ENCODE results near the gene CDH11. TPM values are rescaled to one million over a fixed set of nuclear protein-coding genes. Genes with fewer than 3 reads are reported as not detected.

Gene CDH11
- total RNA-seq, 4 donors from 2014 or later: 51.8 to 661 (median 96.5) TPM

GRCh38 chr16:65010125-65010524 lies 111.7 kb downstream of the CDH11 start:
- intact Hi-C loops (cut with DNase I; ENCODE audit: low total_unique reads): no loop called here

GRCh38 chr16:65005696-65006095 lies 116.2 kb downstream of the CDH11 start:
- Histone ChIP-seq H3K27me3 (no peaks in the 10 kb centered on the region), H3K4me3 (no peak overlapping the region), H3K36me3 (no peaks in the 10 kb centered on the region), H3K4me1 (no peaks in the 10 kb centered on the region), H3K9me3 (no peaks in the 10 kb centered on the region), H3K27ac (no peak overlapping the region)
- no peak for DNase-seq
- intact Hi-C loops (cut with DNase I; ENCODE audit: low total_unique reads): no loop called here
- TF ChIP-seq POLR2A (IDR thresholded peaks at IDR 0.05): no peak

More at GRCh38 chr16:65010125-65010524, 111.7 kb downstream of the CDH11 start:
- Histone ChIP-seq H3K4me3 (no peak overlapping the region), H3K4me1 (no peaks in the 10 kb centered on the region), H3K9me3 (no peaks in the 10 kb centered on the region), H3K36me3 (no peaks in the 10 kb centered on the region), H3K27me3 (no peaks in the 10 kb centered on the region), H3K27ac (no peak overlapping the region)
- TF ChIP-seq POLR2A (IDR thresholded peaks at IDR 0.05) (no peak), CTCF (IDR thresholded peaks at IDR 0.05) (no peak)
- no peak for DNase-seq

- Histone ChIP-seq H3K4me1 (no peaks in the 10 kb centered on the region), H3K27ac (no peak overlapping the region), H3K36me3 (no peaks in the 10 kb centered on the region), H3K4me3 (no peak overlapping the region), H3K9me3 (no peaks in the 10 kb centered on the region), H3K27me3 (no peaks in the 10 kb centered on the region)
- TF ChIP-seq POLR2A (IDR thresholded peaks at IDR 0.05) (no peak), CTCF (IDR thresholded peaks at IDR 0.05) (no peak)
- intact Hi-C loops (cut with DNase I; ENCODE audit: low total_unique reads): no loop called here
- DNase-seq: no peak
Measured at GRCh38 chr16:65004570-65004969, 117.3 kb downstream of the CDH11 start.

- DNase-seq: no peak
- Histone ChIP-seq H3K9me3 (no peaks in the 10 kb centered on the region), H3K4me3 (no peak overlapping the region), H3K27ac (no peak overlapping the region), H3K36me3 (no peaks in the 10 kb centered on the region), H3K27me3 (no peaks in the 10 kb centered on the region), H3K4me1 (no peaks in the 10 kb centered on the region)
- intact Hi-C loops (cut with DNase I; ENCODE audit: low total_unique reads): no loop called here
- TF ChIP-seq POLR2A (IDR thresholded peaks at IDR 0.05) (no peak), CTCF (IDR thresholded peaks at IDR 0.05) (no peak)
Measured at GRCh38 chr16:65003621-65004020, 118.2 kb downstream of the CDH11 start.

- Histone ChIP-seq H3K27me3 (no peaks in the 10 kb centered on the region), H3K9me3 (no peaks in the 10 kb centered on the region), H3K4me3 (no peak overlapping the region), H3K4me1 (no peaks in the 10 kb centered on the region), H3K36me3 (no peaks in the 10 kb centered on the region), H3K27ac (no peak overlapping the region)
- intact Hi-C loops (cut with DNase I; ENCODE audit: low total_unique reads): no loop called here
- no peak for DNase-seq
- no peak for TF ChIP-seq POLR2A (IDR thresholded peaks at IDR 0.05)
- TF ChIP-seq CTCF (IDR thresholded peaks at IDR 0.05): no peak
Measured at GRCh38 chr16:65002265-65002664, 119.6 kb downstream of the CDH11 start.

- no peaks in the 10 kb centered on the region for H3K4me1 ChIP-seq
- no peak for TF ChIP-seq CTCF (IDR thresholded peaks at IDR 0.05)
- TF ChIP-seq POLR2A (IDR thresholded peaks at IDR 0.05): no peak
- no peaks in the 10 kb centered on the region for H3K27me3 ChIP-seq
- no peak overlapping the region for H3K27ac ChIP-seq
- intact Hi-C loops (cut with DNase I; ENCODE audit: low total_unique reads): no loop called here
- DNase-seq: no peak
- H3K36me3 ChIP-seq: no peaks in the 10 kb centered on the region
- no peak overlapping the region for H3K4me3 ChIP-seq
- H3K9me3 ChIP-seq: no peaks in the 10 kb centered on the region
Measured at GRCh38 chr16:65000654-65001053, 121.2 kb downstream of the CDH11 start.
